ENCODE data around the gene BRME1.
"Not testable (repeated sequence)": the region's sequence is repeated elsewhere in the genome, so short reads cannot be mapped to it uniquely, and the experiment has no call there.

DNA sequence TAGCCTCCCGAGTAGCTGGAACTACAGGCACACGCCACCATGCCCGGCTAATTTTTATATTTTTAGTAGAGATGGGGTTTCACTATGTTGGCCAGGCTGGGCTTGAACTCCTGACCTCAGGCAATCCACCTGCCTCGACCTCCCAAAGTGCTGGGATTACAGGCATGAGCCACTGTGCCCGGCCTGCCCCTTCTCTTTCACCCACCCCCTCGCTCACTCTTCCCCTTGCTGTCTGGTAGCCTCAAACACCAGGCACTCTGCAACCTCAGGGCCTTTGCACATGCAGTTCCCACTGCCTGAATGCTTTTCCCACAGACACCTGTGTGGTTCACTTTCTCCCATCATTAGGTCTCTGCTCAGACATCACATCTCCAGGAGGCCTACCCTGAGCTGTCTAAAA is 16.2 kb upstream of the BRME1 start:
- TF ChIP-seq CTCF, POLR2A (IDR thresholded peaks at IDR 0.05): not testable (repeated sequence)
